Measurements from ENCODE around the gene SERPINC1. TPM values are rescaled to one million over a fixed set of nuclear protein-coding genes. Genes with fewer than 3 reads are reported as not detected.
A peak's percentile ranks its signal among the peaks of the same experiment; 100 is the strongest.

SERPINC1 gene
- total and polyA plus RNA-seq, 2 of the 13 experiments (the other 11 are each of a cell fraction or from before 2014, with no cell fraction given): 142 to 205 TPM

- TF ChIP-seq ZBTB43 (CRISPR knock-in tag; conservative IDR thresholded peaks at IDR 0.05) (peak; percentile 30; the same call in 1 of the 2 replicates), ZNF710 (CRISPR knock-in tag; IDR thresholded peaks at IDR 0.05; ENCODE audit: borderline replicate concordance) (no peak), NBN (conservative IDR thresholded peaks at IDR 0.05) (no peak), SKIL (CRISPR knock-in tag; IDR thresholded peaks at IDR 0.05; ENCODE audit: borderline replicate concordance) (peak; percentile 39; the same call in 1 of the 2 replicates), CBX1 (IDR thresholded peaks at IDR 0.05; ENCODE audit: low read depth) (peak; percentile 87), REST (IDR thresholded peaks at IDR 0.05; ENCODE audit: borderline replicate concordance in 1 of 2, low read depth in 1 of 2, low read length in 2 of 2) (peak in 1 of 2 experiments; percentile 82; a peak in 1 of 4 replicates), ZNF224 (CRISPR knock-in tag; IDR thresholded peaks at IDR 0.05) (0 out of 2 replicates have a peak, but pooled peaks have one; percentile 41), THAP8 (CRISPR knock-in tag; IDR thresholded peaks at IDR 0.05; ENCODE audit: borderline replicate concordance) (no peak), CERS6 (CRISPR knock-in tag; IDR thresholded peaks at IDR 0.05) (no peak), ZFY (CRISPR knock-in tag; IDR thresholded peaks at IDR 0.05) (no peak; the same call in none of the 2 replicates), CCAR2 (optimal IDR thresholded peaks at IDR 0.05; ENCODE audit: low read depth, low read length) (no peak), KLF12 (CRISPR knock-in tag; IDR thresholded peaks at IDR 0.05; ENCODE audit: borderline replicate concordance) (peak; percentile 54; the same call in 1 of the 2 replicates), CEBPG (CRISPR knock-in tag; IDR thresholded peaks at IDR 0.05) (no peak), CHCHD3 (CRISPR knock-in tag; IDR thresholded peaks at IDR 0.05) (no peak), ZNF615 (CRISPR knock-in tag; IDR thresholded peaks at IDR 0.05; ENCODE audit: borderline replicate concordance) (no peak), FOXK1 (CRISPR knock-in tag; IDR thresholded peaks at IDR 0.05; ENCODE audit: borderline replicate concordance, low read depth) (no peak), CREBL2 (CRISPR knock-in tag; IDR thresholded peaks at IDR 0.05; ENCODE audit: borderline replicate concordance) (no peak), ZNF12 (CRISPR knock-in tag; IDR thresholded peaks at IDR 0.05) (no peak), FOXA3 (CRISPR knock-in tag; IDR thresholded peaks at IDR 0.05) (peak; percentile 63)
These were observed 49.3 kb downstream of the SERPINC1 start, which contains the start of gene GAS5 (continued) for GRCh38 chr1:173867753-173868265.

Data from HepG2 (cell line).